Tongue (tissue), 2 donors: ENCODE results near the gene KRT33B. TPM values are rescaled to one million over a fixed set of nuclear protein-coding genes. Genes with fewer than 3 reads are reported as not detected.
"Not testable (repeated sequence)": the region's sequence is repeated elsewhere in the genome, so short reads cannot be mapped to it uniquely, and the experiment has no call there.

Experiments used
- DNase-seq: peaks from one replicate; pipeline ENCODE4 v3.0.0-alpha.2; 2015
- total RNA-seq: library from RNA; depleted of rRNA; stranded (reverse); fragments of >200 nt; gene quantifications from one replicate; pipeline ENCODE4 v1.2.3, GENCODE V29; 2014

KRT33B gene
- total RNA-seq, 1 donor from 2014 or later = 0.21 TPM

DNA sequence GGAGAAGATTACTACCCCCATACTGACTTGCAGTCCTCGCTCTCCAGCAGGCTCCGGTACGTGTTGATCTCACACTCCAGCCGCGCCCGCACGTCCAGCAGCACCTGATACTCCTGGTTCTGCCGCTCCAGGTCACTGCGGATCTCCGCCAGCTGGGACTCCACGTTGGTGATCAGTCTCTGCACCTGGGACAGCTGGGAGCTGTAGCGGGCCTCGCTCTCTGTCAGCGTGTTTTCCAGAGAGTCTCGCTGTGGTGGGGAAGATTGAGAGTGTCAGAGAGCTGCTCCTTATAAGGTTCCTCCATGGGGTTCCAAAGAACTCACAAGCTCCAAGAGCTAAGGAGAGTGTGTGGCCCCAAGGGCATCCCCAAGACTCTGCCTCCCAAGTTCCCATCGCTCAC lies 23.2 kb downstream of the KRT33B start:
- not testable (repeated sequence) for DNase-seq

DNA sequence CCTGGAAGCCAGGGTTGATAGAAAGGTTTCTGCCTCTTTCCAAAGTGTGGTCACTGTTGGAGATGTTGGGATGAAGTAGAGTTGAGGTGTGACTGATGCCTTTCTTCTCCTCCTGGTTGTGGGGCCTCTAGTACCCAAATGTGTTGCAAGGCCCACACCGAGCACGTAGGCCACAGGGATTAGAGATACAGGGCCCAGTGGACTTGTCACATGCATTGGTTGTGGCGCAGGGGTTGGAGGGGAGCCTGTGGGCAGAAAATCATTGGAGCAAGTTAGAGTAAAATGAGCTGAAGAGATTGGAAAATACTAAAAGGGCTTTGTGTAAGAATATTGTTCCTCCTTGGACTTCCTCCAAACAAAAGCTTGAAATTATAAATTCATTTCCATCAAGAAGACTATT lies 23.6 kb downstream of the KRT33B start:
- DNase-seq = no peak

DNA sequence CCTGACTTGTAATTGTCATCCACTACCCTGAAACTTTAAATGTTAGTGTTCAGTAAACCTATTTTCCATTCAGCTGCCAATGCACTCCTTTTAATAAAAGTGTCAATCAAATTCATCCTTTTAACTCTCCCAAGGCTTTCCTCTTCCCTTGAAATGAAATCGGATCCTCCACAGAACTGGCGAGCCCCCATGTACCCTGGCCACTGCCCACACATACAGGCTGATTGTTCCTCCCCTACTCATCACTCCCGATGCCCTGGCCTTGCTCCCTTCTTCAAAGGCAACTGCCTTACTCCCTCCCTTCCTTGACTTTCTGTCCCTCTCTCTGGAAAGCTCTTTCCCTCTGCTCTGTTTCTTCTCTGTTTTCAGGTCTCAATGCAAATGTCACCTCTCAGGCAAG lies 26.6 kb downstream of the KRT33B start:
- no peak for DNase-seq

DNA sequence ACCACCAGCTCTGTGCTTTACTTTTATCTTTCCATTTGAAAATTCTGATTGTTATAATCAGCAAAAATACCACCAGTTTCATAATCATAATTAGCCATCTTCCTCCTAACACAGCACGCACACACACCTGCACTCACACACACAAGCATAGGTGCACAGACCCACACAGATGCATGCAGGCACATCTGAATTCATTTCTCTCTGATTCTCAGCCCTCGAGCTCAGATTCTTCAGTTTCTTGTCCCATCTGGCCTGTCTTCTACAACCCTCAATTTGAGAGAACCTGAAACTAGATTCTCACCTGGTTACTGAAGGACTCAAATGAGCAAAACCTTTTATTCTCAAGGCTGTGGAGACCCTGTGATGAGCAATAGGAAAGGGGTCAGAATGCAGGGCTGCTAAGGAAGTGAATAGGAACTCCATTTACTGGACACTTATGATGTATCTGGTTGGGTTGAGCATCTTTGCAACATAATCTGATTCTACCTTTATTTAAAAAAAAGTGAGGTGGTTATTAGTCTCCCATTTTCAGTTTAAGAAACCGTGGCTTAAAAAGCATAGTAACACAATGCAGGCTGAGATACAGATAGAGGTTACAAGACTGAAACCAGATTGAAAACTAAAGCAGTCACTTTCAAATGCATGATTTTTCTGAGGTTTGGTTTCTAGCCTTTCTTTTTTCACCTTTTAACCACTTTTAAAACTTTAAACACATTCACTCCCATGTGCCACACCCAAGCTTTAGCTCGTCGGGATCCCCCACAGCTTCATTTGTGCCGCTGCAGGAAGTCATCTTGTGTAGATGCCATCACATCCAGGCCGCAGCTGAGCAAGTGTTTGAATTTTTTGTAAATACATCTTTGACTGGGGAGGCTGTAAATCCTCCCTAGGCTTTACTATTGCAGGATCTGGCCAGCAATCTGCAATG lies 28.4 kb downstream of the KRT33B start:
- DNase-seq = no peak

DNA sequence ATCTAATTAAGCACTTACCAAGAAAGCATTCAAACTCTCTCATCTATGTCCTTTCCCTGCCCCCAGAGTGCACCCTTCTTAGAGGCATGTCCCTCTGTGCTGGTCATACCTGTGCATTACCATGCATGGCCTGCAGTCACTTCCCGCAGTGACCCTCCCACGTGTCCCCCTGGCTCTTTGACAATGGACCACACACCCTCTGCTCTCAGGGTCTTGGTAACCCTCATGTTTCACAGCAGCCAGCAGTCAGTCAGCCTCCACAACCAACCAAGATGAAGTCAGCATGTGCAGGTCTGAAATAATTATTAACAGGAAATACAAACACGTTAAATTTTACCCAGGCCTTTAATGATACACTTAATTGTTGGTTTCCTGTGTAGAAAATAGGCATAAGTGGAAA lies 29.1 kb downstream of the KRT33B start:
- DNase-seq = no peak

DNA sequence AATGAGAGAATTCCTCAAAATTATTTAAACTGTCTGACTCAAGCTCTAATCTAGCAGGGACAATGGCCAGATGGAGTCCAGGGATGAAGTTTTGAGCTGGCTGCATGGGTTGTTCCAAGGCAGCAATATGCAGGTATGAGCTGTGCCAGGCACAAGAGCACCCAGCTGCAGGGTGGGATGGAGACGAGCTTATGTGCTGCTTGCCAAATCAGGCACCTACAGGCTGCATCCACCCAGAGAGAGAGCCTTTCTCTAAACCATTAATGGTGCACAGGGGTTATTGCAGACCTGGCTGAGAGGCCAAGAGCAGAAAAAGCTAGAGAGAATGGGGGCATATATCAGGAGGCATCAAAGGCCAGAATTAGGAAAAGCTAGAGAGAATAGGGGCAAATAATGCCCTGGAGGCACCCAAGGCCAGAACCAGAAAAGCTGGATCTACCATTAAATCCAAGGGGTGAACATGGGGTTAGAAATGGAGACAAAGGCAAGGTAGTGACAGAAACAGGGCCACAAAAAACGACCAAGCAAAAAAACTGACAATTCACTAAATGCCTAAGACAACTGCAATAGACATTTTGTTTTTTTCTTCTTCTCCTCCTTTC lies 29.9 kb downstream of the KRT33B start:
- DNase-seq = no peak

DNA sequence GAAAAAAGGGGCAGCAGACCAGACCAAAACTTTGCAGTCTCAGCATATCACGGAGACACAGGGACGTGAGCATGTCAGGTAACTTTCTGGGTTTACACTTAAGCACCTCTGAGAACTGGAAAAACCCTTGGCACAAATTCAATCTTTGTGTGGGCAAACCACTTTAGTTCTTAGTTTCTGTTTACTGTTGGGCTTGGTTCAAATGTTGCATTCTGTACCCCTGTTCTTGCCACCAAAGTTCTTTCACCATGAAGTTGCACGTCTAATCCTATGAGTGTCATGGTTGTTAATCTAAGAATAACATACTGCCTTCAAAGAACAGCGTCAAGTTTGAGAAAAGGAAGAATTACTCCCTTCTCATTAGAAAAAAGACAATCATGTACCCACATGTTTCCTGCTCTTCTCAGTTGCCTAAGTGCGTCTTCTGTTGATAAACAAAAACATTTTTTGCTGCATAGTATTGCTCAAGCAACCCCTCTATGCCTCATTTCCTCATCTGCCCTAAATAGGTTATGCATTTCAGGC lies 30.6 kb downstream of the KRT33B start:
- peak; percentile 69 for DNase-seq

DNA sequence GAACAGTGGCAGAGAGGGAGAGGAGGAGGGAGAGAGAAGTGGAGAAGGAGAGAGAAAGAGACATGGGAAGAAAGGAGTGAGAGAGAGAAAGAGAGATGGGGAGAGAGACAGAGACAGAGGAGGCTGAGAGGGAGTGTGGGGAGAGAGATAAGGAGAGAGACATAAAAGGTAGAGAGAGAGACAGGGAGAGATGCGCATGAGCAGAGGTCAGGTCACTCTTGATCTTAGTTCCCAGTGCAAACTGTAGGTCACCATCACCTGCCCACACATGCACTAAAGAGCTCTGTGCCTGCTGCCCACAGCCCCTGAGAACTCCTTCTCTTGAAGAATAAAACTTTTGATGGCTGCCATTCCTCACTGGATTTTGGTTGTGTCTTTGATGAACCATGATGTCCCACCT lies 33.9 kb downstream of the KRT33B start:
- DNase-seq = no peak

DNA sequence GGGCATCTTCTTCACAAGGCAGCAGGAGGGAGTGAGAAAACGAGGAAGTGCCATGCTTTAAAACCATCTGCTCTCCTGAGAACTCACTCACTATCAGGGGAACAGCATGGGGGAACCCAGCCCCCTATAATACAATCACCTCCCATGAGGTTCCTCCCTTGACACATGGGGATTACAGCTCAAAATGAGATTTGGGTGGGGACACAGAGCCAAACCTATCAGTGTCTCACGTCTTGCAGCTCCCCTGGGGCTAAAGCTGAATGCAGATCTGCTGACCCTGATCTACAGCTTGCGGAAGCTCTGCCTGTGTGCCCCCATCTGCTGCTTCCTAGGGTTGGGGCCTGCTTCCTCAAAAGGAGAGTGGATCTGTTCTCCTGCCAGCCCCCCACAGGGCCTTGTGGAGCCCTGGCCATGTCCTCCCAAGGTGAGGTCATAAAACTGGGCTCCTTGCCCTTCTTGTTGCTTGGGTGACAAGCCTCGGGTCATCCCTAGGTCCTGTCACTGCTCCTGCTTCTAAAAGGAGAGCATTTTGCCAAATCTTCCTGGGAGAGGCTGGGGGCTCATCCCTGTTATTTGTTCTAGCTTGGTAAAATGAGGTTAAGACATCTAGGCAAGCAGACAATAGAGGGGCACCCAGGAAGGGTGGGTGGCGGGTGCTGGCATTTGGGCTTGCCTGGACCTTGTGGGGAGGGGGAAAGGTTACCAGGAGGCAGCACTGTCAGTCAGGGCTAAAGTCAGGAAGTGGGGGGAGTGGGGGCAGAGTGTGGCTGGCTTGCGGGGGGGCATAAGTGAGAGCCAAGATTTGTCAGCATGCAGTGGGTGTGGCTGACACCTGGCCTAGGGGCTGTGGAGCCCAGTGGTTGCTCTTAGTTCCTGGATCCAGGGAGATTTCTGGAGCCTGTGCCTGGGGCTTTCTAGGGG lies 35.0 kb downstream of the KRT33B start:
- no peak for DNase-seq

DNA sequence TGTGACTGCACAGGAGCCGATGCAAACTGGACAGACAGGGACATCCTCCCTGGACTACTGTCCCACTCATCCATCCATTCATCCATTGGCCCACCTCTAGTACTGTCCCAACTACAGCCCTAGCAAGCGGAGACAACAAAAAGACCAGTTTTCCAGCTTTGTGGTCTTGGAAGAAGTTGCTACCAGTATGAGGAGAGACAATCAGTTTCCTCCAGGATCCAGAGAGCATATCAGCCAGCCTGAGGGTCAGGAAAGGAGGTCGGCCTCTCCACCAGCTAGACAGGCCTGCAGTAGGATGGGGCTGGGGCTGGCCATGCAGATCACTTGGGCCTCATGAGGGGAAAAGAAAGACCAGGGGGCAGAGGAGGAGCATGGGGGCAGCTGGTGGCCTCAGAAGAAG lies 35.8 kb downstream of the KRT33B start:
- DNase-seq = no peak

DNA sequence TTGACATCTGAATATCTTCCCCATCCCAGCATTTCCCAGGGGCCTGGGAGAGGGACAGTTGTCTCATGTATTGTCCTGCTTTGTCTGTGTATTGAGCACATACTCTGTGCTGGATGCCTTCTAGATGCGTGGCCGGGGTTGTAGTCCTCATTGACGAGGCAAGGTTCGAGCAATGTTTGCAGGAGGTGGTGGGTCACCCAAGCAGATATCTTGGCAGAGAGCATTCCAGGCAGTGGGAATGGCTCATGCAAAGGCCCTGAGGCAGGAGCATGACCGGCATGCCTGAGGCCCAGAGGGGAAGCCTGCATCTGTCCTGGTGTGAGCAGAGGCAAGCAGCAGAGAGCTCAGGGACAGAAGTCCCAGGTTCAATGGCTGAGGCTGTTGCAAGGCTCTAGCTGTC lies 36.5 kb downstream of the KRT33B start:
- DNase-seq = no peak

DNA sequence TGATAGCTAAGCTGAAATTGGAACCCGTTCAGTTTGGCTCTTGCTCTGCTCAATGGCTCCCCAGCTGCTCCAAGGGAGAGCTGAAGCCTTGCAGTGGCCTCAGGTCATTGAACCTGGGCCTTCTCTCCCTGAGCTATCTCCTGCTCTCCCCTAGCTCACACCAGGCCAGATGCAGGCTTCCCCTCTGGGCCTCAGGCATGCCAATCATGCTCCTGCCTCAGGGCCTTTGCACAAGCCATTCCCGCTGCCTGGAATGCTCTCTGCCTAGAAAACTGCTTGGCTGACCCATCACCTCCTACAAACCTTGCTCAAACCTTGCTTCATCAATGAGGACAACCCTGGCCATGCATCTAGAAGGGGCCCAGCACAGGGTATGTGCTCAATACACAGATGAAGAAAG lies 37.4 kb downstream of the KRT33B start:
- DNase-seq = no peak

DNA sequence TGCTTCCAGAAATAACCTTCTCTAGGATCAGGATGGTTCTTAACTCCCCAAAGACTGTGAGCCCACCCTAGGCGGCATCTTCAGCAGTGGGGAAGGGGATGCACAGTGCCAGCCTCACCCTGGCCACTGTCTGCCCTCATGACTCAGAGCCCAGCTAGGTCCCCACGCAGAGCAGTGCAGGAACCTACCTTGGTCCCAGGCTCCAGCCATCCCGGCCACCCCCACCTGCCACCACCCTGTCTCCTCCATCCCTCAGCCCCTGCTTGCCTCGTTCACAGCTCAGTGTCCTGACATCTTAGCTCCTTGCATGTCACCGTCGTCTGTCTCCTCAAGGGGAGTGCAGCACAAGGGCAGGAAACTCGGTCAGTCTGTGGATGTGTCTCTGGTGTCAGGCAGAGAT lies 38.0 kb downstream of the KRT33B start:
- no peak for DNase-seq

DNA sequence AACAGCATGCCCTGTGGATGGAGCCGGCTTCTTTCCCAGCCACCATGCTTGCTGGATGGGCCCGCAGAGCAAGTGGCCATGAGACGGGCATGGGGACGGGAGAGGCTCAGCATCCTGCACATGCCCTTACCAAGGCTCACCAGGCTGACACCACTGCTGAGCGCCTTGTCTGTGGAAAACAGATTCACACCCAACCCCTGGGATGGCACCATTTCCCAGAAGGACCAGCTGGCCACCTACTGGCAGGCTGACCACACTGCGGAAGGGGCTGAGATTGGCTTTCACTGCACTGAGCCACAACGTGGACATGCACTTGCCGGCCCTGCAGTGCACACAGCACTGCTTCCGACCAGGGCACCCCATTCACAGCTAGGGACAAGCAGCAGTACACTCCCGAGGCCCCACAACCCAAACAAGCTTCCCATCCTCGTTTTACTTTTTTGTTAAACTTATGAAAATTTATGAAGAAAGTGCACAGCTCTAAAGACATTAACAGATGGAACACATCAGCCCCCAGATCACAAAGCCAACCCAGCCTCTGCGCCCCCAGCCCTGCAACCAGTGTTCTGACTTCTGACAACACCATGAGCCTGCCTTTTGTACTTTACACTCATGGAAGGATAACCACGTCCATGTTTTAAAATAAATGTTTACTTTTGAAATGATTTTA lies 40.2 kb downstream of the KRT33B start:
- peak; percentile 50 for DNase-seq

DNA sequence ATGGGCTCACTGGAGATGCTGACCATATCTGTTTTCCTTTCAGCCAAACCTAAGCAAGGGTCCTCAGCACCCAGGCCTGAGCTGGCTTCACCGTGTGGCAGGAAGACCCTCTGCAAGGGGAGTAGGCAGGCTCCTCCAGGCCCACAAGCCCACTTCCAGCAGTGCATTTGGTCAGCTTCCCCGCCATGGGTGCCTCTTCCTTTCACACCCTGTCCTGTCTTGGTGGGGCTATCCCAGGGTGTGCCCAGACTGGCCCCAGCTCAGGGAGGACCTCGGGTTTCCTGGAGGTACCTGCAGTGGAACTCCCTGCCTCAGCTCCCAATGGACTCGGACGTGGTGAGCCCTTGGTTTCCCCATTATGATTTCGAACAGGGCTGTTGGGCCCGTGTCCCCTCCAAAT lies 41.4 kb downstream of the KRT33B start:
- DNase-seq = no peak

DNA sequence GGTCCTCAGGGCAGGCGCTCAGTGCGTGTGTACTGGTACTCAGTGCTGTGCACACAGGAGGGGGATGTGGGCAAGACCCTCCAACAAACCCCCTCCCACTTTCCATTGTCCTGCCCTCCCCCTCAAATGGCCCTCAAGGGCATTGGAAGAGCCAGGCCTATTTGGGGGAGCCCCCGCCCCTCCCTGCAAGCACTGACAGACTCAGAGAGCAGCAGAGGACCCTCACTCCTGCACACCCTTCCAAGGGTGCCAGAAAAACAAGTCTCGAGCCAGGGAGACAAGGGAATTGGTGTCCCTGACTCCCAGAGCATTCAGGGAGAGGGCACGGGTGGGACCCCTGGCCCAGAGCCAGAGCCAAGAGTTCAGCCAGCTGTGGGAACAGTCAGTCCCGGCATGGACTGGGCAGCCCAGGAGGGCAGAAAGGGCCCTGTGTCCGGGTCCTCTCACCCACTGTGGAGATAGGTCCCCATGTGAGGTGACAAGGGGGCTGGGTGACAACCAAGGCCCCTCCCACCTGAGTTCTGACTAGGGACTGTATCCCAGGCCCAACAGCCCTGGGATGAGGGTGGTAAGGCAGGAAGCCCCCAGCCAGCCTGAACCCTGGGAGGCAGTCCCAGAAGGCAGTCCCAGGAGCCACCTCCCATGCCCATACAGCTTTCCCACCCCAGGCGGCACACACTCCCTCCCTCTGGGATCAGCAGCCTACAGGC lies 42.0 kb downstream of the KRT33B start:
- DNase-seq = no peak

DNA sequence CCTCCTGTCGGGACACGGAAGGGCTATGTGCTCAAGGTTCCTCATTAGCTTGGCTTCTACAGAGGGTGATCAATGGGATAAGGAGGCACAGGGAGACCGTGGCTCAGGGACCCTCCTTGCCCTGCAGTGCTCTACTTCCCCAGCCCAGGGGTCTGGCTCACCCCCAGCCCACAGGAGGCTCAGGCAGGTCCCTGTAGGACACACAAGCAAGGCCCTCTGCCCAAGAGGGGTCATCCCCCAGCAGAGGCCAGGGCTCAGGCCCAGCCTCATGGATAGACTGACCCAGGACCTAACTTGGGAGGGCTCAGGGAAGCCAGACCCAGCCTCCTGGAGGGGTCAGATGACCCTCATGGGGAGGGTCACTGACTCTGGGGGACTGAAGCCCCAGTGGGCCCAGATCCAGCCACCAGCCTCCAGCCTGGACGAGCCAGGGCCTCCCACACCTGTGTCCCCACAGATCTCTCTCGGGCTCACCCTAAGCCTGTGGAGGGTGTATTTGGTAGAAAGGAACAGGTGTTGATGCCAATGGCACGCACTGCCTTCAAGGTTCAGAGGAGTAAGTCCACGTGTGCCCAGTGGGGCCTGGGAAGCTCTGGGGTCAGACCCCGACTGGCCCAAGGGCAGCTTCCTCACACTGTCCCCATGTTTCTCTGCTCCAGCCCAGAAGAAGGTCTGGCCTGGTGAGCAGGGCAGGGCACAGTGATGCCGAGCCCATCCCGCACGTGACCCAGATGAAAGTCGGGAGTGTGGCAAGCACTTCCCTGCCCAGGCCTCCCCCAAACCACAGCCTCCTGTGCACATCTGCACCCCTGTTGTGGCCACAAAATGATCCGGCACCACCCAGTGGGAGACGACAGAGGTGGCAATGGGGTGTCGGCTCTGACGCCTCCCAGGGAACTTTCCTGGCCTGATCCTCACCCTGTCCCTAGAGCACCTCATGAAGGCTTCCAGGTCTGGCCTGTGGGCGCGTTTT lies 43.2 kb downstream of the KRT33B start:
- no peak for DNase-seq

DNA sequence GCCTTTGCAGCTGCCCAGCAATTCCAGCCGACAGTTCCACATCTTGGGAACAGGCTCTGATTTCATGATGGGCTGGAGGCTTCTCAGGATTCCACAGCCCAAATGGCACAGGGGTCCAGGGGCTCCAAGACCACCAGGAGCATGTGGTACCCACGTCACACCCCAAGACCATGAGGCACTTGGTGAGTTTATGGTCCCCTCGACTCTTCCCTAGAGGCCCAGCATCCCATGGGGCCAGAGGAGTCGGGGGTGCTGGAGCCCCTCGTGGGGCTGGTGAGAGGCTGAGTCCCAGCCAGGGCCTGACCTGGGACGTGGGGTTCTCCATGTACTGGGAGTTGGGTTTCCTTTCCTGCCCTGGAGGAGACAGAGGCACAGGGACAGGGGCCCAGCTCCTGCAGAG lies 44.0 kb downstream of the KRT33B start:
- DNase-seq = no peak

DNA sequence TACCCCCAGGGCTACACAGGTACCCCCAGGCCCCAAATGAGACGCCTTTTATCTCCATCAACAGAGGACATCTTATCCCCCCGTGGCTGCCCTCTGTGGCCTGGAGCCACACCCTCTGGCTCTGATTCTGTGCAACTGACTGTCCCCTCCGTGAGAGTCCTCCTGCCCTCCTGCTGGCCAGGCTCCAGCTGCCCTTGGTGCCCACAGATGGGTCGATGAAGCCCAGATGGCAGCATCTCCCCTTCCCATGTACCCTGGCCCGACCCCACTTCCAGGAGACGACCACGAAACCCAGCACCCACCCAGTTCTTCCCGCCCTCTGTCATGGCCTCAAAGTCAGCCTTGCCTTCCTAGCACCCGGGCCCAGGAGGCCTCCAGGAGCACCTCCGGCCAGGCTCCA lies 44.5 kb downstream of the KRT33B start:
- DNase-seq = no peak
